Spleen (tissue), 7 donors: ENCODE results near the gene SEMA3E.

Experiments used
- CTCF ChIP-seq, 11 experiments: fragments of 200-600 bp in 7 of 11; fragments of 450-650 bp in 4 of 11; sonication (generic) in 4 of 11; IDR thresholded peaks in 8 of 11; conservative IDR thresholded peaks in 3 of 11; 1 replicate in 7 of 11; 2 replicates in 4 of 11; pipeline versions ENCODE4 v1.4.0 to v1.8.0; 2016 to 2021; ENCODE audit warnings: antibody characterized with exemption in 11 of 11, inconsistent platforms in 4 of 11, mild to moderate bottlenecking in 1 of 11
- POLR2A ChIP-seq, 3 donors: fragments of 450-650 bp; IDR thresholded peaks; one replicate each; pipeline ENCODE4 v1.5.1; 2017; ENCODE audit warnings: antibody characterized with exemption in 3 of 3, mild to moderate bottlenecking in 1 of 3
- POLR2AphosphoS5 ChIP-seq, 3 donors: sonication (generic); formaldehyde crosslinking; IDR thresholded peaks; one replicate each; pipeline ENCODE4 v1.5.1; 2017; ENCODE audit warnings: antibody characterized with exemption in 3 of 3
- donor health status: DM: no; HTN: no; CAD: no; lungs with moderate emphysema.
- donor health status: DM: no; HTN: no; CAD: no.
- donor health status: DM: no; HTN: no; CAD: no.

- TF ChIP-seq POLR2A (IDR thresholded peaks at IDR 0.05) (no peak), CTCF (IDR thresholded peaks at IDR 0.05 in 8 of 11, conservative IDR thresholded peaks at IDR 0.05 in 3 of 11) (no peak), POLR2AphosphoS5 (IDR thresholded peaks at IDR 0.05) (no peak)
These were observed 192.5 kb downstream of the SEMA3E start for GRCh38 chr7:83456413-83456812.
